Thyroid gland (tissue), 4 donors: Measurements from ENCODE around the gene DIS3L2.

Source experiments
- POLR2A ChIP-seq, 2 donors: fragments of 450-650 bp; IDR thresholded peaks; one replicate each; pipeline ENCODE4 v1.6.1; 2017; ENCODE audit warnings: antibody characterized with exemption in 2 of 2, mild to moderate bottlenecking in 2 of 2, moderate library complexity in 1 of 2
- TF ChIP-seq, protein P1 (sequence below), 6 experiments: fragments of 200-600 bp in 3 of 6; fragments of 450-650 bp in 3 of 6; sonication (generic) in 3 of 6; IDR thresholded peaks; one replicate each; pipeline ENCODE4 v1.5.1; 2016 to 2019; ENCODE audit warnings: antibody characterized with exemption in 6 of 6, mild to moderate bottlenecking in 2 of 6, inconsistent platforms in 1 of 6, moderate library complexity in 1 of 6

DNA sequence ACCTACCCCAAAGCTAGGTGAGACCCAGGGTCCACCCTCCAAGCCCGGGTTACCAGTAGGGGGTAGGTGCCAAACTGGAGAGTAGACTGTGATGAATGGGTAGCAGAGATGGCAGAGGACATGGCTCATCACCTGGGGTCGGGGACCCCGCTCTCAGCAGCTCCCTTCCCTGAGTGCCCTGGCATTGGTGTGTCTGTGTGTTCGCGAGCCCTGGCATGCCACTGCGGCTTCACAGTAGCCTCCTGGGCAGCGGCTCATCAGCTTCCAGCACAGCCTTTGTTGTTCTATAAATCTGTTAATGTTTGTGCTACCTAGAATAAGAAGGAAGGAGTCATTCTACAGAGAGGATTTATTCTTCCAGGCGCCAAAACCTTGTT is 354.4 kb downstream of the DIS3L2 start:
- no peak for TF ChIP-seq POLR2A (IDR thresholded peaks at IDR 0.05)
- TF ChIP-seq, protein P1, sequence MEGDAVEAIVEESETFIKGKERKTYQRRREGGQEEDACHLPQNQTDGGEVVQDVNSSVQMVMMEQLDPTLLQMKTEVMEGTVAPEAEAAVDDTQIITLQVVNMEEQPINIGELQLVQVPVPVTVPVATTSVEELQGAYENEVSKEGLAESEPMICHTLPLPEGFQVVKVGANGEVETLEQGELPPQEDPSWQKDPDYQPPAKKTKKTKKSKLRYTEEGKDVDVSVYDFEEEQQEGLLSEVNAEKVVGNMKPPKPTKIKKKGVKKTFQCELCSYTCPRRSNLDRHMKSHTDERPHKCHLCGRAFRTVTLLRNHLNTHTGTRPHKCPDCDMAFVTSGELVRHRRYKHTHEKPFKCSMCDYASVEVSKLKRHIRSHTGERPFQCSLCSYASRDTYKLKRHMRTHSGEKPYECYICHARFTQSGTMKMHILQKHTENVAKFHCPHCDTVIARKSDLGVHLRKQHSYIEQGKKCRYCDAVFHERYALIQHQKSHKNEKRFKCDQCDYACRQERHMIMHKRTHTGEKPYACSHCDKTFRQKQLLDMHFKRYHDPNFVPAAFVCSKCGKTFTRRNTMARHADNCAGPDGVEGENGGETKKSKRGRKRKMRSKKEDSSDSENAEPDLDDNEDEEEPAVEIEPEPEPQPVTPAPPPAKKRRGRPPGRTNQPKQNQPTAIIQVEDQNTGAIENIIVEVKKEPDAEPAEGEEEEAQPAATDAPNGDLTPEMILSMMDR (IDR thresholded peaks at IDR 0.05) = no peak
